OCI-LY3 (cell line): ENCODE data around the gene TFCP2L1.

Source experiments
- H2AFZ ChIP-seq: fragments of 200-600, 300-600 bp; shearing (Covaris generic); 2 replicates; pipeline ENCODE4 v1.6.0; 2014; ENCODE audit warnings: antibody characterized with exemption, low read depth, low read length
- H3K27ac ChIP-seq: fragments of 200-600, 300-600 bp; sonication (generic); 2 replicates; pipeline ENCODE4 v1.5.1; 2014; ENCODE audit warnings: mild to moderate bottlenecking, low read length, moderate library complexity, mixed read lengths
- H3K27me3 ChIP-seq: fragments of 200-600, 300-600 bp; sonication (generic); 2 replicates; pipeline ENCODE4 v1.6.1; 2014; ENCODE audit warnings: low read depth, low read length, mixed read lengths
- H3K36me3 ChIP-seq: fragments of 200-600, 300-600 bp; sonication (generic); replicated peaks from 2 replicates; pipeline ENCODE3; 2014; ENCODE audit warnings: low read depth, low read length, mixed read lengths
- H3K4me1 ChIP-seq: fragments of 300-600, 200-600 bp; sonication (generic); 2 replicates; pipeline ENCODE4 v1.6.1; 2014; ENCODE audit warnings: low read length, mixed read lengths
- H3K4me2 ChIP-seq: fragments of 200-600, 300-600 bp; sonication (generic); 2 replicates; pipeline ENCODE4 v1.6.1; 2014; ENCODE audit warnings: low read length, mixed read lengths
- H3K4me3 ChIP-seq: fragments of 300-600, 200-600 bp; sonication (generic); 2 replicates; pipeline ENCODE4 v1.5.1; 2014; ENCODE audit warnings: antibody characterized with exemption, mild to moderate bottlenecking, low read length, moderate library complexity
- H3K79me2 ChIP-seq: fragments of 300-600, 200-600 bp; shearing (Covaris generic); 2 replicates; pipeline ENCODE4 v1.6.1; 2014; ENCODE audit warnings: mild to moderate bottlenecking, low read length, mixed read lengths
- H3K9ac ChIP-seq: fragments of 300-600, 200-600 bp; shearing (Covaris generic); 2 replicates; pipeline ENCODE4 v1.6.0; 2014; ENCODE audit warnings: mild to moderate bottlenecking, low read length, moderate library complexity
- H3K9me3 ChIP-seq: fragments of 200-600, 300-600 bp; shearing (Covaris generic); 2 replicates; pipeline ENCODE4 v1.6.1; 2014; ENCODE audit warnings: low read length, mixed read lengths; ENCODE audit not compliant: insufficient read depth
- H4K20me1 ChIP-seq: fragments of 200-600, 300-600 bp; sonication (generic); 2 replicates; pipeline ENCODE4 v1.6.1; 2016; ENCODE audit warnings: low read length, mixed read lengths; ENCODE audit not compliant: insufficient read depth
- CTCF ChIP-seq: fragments of 200-600, 300-600 bp; sonication (generic); IDR thresholded peaks from 2 replicates; pipeline ENCODE4 v1.5.1; 2014; ENCODE audit warnings: antibody characterized with exemption, low read length, low read depth
- EZH2phosphoT487 ChIP-seq: fragments of 200-600 bp; shearing (Covaris generic); IDR thresholded peaks from 2 replicates; pipeline ENCODE4 v1.6.1; 2018; ENCODE audit warnings: antibody characterized with exemption, mixed run types, low read depth

TFCP2L1 gene

GRCh38 chr2:121285926-121286325, 924 bp upstream of the TFCP2L1 start:
- no peak overlapping the region for H3K9ac ChIP-seq
- H3K36me3 ChIP-seq: no peaks in the 10 kb centered on the region
- H3K4me1 ChIP-seq: peaks cover 29% of the 10 kb centered on the region
- peak overlapping the region; percentile 77 for H3K4me2 ChIP-seq
- H3K27ac ChIP-seq: no peak overlapping the region
- no peak overlapping the region for H2AFZ ChIP-seq
- TF ChIP-seq CTCF: no peak
- no peak for TF ChIP-seq EZH2phosphoT487
- peaks cover 11% of the 10 kb centered on the region; the same call in 1 of the 2 replicates for H3K27me3 ChIP-seq
- H3K4me3 ChIP-seq: peak overlapping the region; percentile 91; the same call in 1 of the 2 replicates
- no peaks in the 10 kb centered on the region for H3K79me2 ChIP-seq
- H4K20me1 ChIP-seq: no peaks in the 10 kb centered on the region
- H3K9me3 ChIP-seq: no peaks in the 10 kb centered on the region

GRCh38 chr2:121283670-121284462, 1.1 kb downstream of the TFCP2L1 start:
- peak overlapping the region; percentile 77 for H3K4me2 ChIP-seq
- H3K36me3 ChIP-seq: no peaks in the 10 kb centered on the region
- H3K27me3 ChIP-seq: peaks cover 11% of the 10 kb centered on the region; the same call in 1 of the 2 replicates
- peak overlapping the region; percentile 85; the same call in 1 of the 2 replicates for H2AFZ ChIP-seq
- H3K27ac ChIP-seq: no peak overlapping the region
- H3K9ac ChIP-seq: peak overlapping the region; percentile 74
- no peaks in the 10 kb centered on the region for H3K79me2 ChIP-seq
- H3K4me3 ChIP-seq: peak overlapping the region; percentile 91
- no peak for TF ChIP-seq CTCF
- TF ChIP-seq EZH2phosphoT487: no peak
- no peaks in the 10 kb centered on the region for H4K20me1 ChIP-seq
- H3K9me3 ChIP-seq: no peaks in the 10 kb centered on the region
- peaks cover 29% of the 10 kb centered on the region for H3K4me1 ChIP-seq

GRCh38 chr2:121282800-121283385, 2.1 kb downstream of the TFCP2L1 start:
- no peak overlapping the region for H3K4me2 ChIP-seq
- H2AFZ ChIP-seq: no peak overlapping the region

More at GRCh38 chr2:121282800-121283385, 2.1 kb downstream of the TFCP2L1 start:
- no peaks in the 10 kb centered on the region for H3K36me3 ChIP-seq
- H3K9ac ChIP-seq: no peak overlapping the region
- H3K4me3 ChIP-seq: no peak overlapping the region
- TF ChIP-seq EZH2phosphoT487 (no peak), CTCF (no peak)
- H3K27me3 ChIP-seq: peaks cover 11% of the 10 kb centered on the region; the same call in 1 of the 2 replicates
- H4K20me1 ChIP-seq: no peaks in the 10 kb centered on the region
- H3K79me2 ChIP-seq: no peaks in the 10 kb centered on the region
- no peak overlapping the region for H3K27ac ChIP-seq
- peaks cover 24% of the 10 kb centered on the region for H3K4me1 ChIP-seq
- no peaks in the 10 kb centered on the region for H3K9me3 ChIP-seq
